GM23338 (cell line): Measurements from ENCODE around the gene TSPAN32. TPM values are rescaled to one million over a fixed set of nuclear protein-coding genes. Genes with fewer than 3 reads are reported as not detected.

Experiments used
- ATAC-seq: fragments of 200-7000 bp; cut with Tn5 transposase; 3 replicates; pipeline ENCODE4 v1.9.1; 2020
- DNase-seq: peaks from one replicate; pipeline ENCODE4 v3.0.0-alpha.2; 2015; ENCODE audit warnings: low spot score
- H2AFZ ChIP-seq: fragments of 200-600 bp; sonication (generic); 2 replicates; pipeline ENCODE4 v1.8.0; 2016; ENCODE audit warnings: antibody characterized with exemption, mild to moderate bottlenecking, moderate library complexity
- H3F3A ChIP-seq: fragments of 200-600 bp; sonication (generic); replicated peaks from 2 replicates; pipeline ENCODE4 v1.8.0; 2017; ENCODE audit warnings: antibody characterized with exemption, mixed run types, low read depth
- H3K27ac ChIP-seq: fragments of 200-600 bp; sonication (generic); 2 replicates; pipeline ENCODE4 v1.6.1; 2016; ENCODE audit warnings: low read depth
- H3K27me3 ChIP-seq: fragments of 200-600 bp; sonication (generic); 2 replicates; pipeline ENCODE4 v1.8.0; 2016; ENCODE audit warnings: mild to moderate bottlenecking, mixed run types, moderate library complexity; ENCODE audit not compliant: insufficient read depth
- H3K36me3 ChIP-seq: fragments of 200-600 bp; sonication (generic); 2 replicates; pipeline ENCODE4 v1.8.0; 2016; ENCODE audit warnings: mild to moderate bottlenecking; ENCODE audit not compliant: insufficient read depth
- H3K4me1 ChIP-seq: fragments of 200-600 bp; sonication (generic); 2 replicates; pipeline ENCODE4 v1.8.0; 2016; ENCODE audit warnings: mild to moderate bottlenecking, moderate library complexity; ENCODE audit not compliant: insufficient read depth
- H3K4me2 ChIP-seq: fragments of 200-600 bp; sonication (generic); 2 replicates; pipeline ENCODE4 v1.7.1; 2017; ENCODE audit warnings: mixed run types
- H3K4me3 ChIP-seq: fragments of 200-600 bp; sonication (generic); 2 replicates; pipeline ENCODE4 v1.6.1; 2016; ENCODE audit warnings: mixed run types
- H3K79me2 ChIP-seq: fragments of 200-600 bp; sonication (generic); replicated peaks from 2 replicates; pipeline ENCODE4 v1.8.0; 2017; ENCODE audit warnings: mild to moderate bottlenecking; ENCODE audit not compliant: insufficient read depth
- H3K9me2 ChIP-seq: fragments of 200-600 bp; sonication (generic); 2 replicates; pipeline ENCODE4 v1.8.0; 2017; ENCODE audit not compliant: insufficient read depth
- H4K20me1 ChIP-seq: fragments of 200-600 bp; sonication (generic); replicated peaks from 2 replicates; pipeline ENCODE4 v1.8.0; 2017; ENCODE audit warnings: mild to moderate bottlenecking; ENCODE audit not compliant: insufficient read depth
- H3K27ac Mint-ChIP-seq: 2 replicates; pipeline ENCODE4 v1.8.0; 2020; ENCODE audit warnings: inconsistent platforms, mild to moderate bottlenecking, moderate library complexity, mixed read lengths
- H3K27me3 Mint-ChIP-seq: 3 replicates; pipeline ENCODE4 v1.8.0; 2022; ENCODE audit warnings: low read depth, mild to moderate bottlenecking, moderate library complexity, mixed read lengths, inconsistent platforms; ENCODE audit not compliant: insufficient read depth, poor library complexity
- H3K36me3 Mint-ChIP-seq: 3 replicates; pipeline ENCODE4 v1.8.0; 2021; ENCODE audit warnings: low read depth, mild to moderate bottlenecking, inconsistent platforms, moderate library complexity, mixed read lengths
- H3K4me1 Mint-ChIP-seq: 3 replicates; pipeline ENCODE4 v1.8.0; 2020; ENCODE audit warnings: mild to moderate bottlenecking, inconsistent platforms, mixed read lengths
- H3K4me3 Mint-ChIP-seq: 3 replicates; pipeline ENCODE4 v1.8.0; 2021; ENCODE audit warnings: moderate library complexity, mild to moderate bottlenecking, inconsistent platforms, mixed read lengths
- H3K9me3 Mint-ChIP-seq: 3 replicates; pipeline ENCODE4 v1.8.0; 2020; ENCODE audit warnings: moderate library complexity, mild to moderate bottlenecking, inconsistent platforms, mixed read lengths
- EZH2phosphoT487 ChIP-seq: fragments of 200-600 bp; sonication (generic); IDR thresholded peaks from one replicate; pipeline ENCODE4 v1.8.1; 2018; ENCODE audit warnings: antibody characterized with exemption; ENCODE audit not compliant: unreplicated experiment
- POLR2AphosphoS5 ChIP-seq: IDR thresholded peaks from 2 replicates; pipeline ENCODE4 v1.6.1; 2016; ENCODE audit warnings: antibody characterized with exemption, low read depth
- STAT1 ChIP-seq: IDR thresholded peaks from one replicate; pipeline ENCODE4 v1.6.1; 2016; ENCODE audit warnings: antibody characterized with exemption; ENCODE audit not compliant: unreplicated experiment
- ZNF114 ChIP-seq: fragments of 250-450 bp; sonication (Bioruptor Pico); IDR thresholded peaks from 2 replicates; pipeline ENCODE4 v1.5.0; 2020; ENCODE audit warnings: mild to moderate bottlenecking, moderate library complexity
- ZNF331 ChIP-seq: fragments of 250-450 bp; sonication (Bioruptor Pico); IDR thresholded peaks from 2 replicates; pipeline ENCODE4 v1.5.0; 2020; ENCODE audit warnings: low read depth, mild to moderate bottlenecking, moderate library complexity
- polyA plus RNA-seq: library from polyadenylated mRNA; unstranded; fragments of >200 nt; fragmentation: Nextera tagmentation; extraction: Ambion mirVana; gene quantifications from 2 replicates; pipeline ENCODE4 v1.2.1, GENCODE V29; 2016
- total RNA-seq: library from RNA; depleted of rRNA; stranded (reverse); fragments of >200 nt; shearing (Covaris generic); gene quantifications from 2 replicates; pipeline ENCODE4 v1.2.3, GENCODE V29; 2014
- TF ChIP-seq, protein P1 (sequence below): IDR thresholded peaks from one replicate; pipeline ENCODE4 v1.6.1; 2018; ENCODE audit warnings: antibody characterized with exemption; ENCODE audit not compliant: unreplicated experiment
- TF ChIP-seq, protein P2 (sequence below), 2 experiments: fragments of 200-600 bp in 1 of 2; sonication (generic) in 1 of 2; conservative IDR thresholded peaks; 2 replicates each; pipeline versions ENCODE4 v1.5.1 to v1.6.1; 2016 to 2017; ENCODE audit warnings: antibody characterized with exemption in 2 of 2, low read depth in 2 of 2, mild to moderate bottlenecking in 2 of 2, moderate library complexity in 1 of 2
- TF ChIP-seq, protein P3 (sequence below): IDR thresholded peaks from 2 replicates; pipeline ENCODE4 v1.6.1; 2016; ENCODE audit warnings: antibody characterized with exemption

The TSPAN32 gene
- total and polyA plus RNA-seq, 2 experiments from 2014 or later = not detected

DNA sequence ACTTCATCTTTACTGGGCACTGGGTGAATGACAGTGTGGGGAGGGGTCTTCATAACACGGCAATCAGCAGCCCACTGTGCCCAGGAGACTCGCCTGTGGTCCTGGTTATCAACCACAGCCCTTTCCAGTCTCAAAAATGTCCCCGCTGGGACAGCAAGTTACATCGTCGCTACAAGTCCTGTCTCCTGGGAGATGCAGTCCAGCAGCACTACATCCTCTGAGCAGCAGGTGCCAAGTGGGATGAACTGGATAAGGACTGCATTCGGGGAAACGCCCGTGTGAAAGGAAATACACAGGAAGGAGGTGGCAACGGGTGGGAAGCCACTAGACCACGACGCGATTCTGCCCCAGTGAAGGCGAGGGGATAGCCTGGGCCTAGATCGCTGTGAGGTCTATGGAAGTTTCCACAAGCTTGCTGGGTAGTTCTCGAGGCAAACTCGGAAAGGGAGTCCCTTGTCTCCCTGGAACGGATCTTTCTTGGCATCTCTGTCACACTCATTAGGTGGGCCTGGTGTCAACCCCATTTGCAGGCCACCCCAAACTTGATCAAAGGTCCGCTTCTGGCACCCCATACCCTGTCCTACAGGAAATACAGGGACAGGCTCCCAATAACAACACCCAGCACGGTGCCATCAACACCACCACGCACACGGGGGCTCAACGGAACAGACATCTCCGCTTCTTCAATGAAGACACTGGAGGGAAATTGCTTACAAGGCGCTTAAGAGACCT is 35.8 kb upstream of the TSPAN32 start:
- no peaks in the 10 kb centered on the region for H3K9me2 ChIP-seq
- TF ChIP-seq STAT1 = no peak
- no peak for TF ChIP-seq EZH2phosphoT487
- TF ChIP-seq, protein P1, sequence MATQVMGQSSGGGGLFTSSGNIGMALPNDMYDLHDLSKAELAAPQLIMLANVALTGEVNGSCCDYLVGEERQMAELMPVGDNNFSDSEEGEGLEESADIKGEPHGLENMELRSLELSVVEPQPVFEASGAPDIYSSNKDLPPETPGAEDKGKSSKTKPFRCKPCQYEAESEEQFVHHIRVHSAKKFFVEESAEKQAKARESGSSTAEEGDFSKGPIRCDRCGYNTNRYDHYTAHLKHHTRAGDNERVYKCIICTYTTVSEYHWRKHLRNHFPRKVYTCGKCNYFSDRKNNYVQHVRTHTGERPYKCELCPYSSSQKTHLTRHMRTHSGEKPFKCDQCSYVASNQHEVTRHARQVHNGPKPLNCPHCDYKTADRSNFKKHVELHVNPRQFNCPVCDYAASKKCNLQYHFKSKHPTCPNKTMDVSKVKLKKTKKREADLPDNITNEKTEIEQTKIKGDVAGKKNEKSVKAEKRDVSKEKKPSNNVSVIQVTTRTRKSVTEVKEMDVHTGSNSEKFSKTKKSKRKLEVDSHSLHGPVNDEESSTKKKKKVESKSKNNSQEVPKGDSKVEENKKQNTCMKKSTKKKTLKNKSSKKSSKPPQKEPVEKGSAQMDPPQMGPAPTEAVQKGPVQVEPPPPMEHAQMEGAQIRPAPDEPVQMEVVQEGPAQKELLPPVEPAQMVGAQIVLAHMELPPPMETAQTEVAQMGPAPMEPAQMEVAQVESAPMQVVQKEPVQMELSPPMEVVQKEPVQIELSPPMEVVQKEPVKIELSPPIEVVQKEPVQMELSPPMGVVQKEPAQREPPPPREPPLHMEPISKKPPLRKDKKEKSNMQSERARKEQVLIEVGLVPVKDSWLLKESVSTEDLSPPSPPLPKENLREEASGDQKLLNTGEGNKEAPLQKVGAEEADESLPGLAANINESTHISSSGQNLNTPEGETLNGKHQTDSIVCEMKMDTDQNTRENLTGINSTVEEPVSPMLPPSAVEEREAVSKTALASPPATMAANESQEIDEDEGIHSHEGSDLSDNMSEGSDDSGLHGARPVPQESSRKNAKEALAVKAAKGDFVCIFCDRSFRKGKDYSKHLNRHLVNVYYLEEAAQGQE = no peak
- TF ChIP-seq, protein P2, sequence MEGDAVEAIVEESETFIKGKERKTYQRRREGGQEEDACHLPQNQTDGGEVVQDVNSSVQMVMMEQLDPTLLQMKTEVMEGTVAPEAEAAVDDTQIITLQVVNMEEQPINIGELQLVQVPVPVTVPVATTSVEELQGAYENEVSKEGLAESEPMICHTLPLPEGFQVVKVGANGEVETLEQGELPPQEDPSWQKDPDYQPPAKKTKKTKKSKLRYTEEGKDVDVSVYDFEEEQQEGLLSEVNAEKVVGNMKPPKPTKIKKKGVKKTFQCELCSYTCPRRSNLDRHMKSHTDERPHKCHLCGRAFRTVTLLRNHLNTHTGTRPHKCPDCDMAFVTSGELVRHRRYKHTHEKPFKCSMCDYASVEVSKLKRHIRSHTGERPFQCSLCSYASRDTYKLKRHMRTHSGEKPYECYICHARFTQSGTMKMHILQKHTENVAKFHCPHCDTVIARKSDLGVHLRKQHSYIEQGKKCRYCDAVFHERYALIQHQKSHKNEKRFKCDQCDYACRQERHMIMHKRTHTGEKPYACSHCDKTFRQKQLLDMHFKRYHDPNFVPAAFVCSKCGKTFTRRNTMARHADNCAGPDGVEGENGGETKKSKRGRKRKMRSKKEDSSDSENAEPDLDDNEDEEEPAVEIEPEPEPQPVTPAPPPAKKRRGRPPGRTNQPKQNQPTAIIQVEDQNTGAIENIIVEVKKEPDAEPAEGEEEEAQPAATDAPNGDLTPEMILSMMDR (conservative IDR thresholded peaks at IDR 0.05; ENCODE audit: low read depth in 2 of 2) = no peak
- TF ChIP-seq ZNF331 (CRISPR knock-in tag) = no peak
- no peak for TF ChIP-seq ZNF114 (CRISPR knock-in tag)
- TF ChIP-seq POLR2AphosphoS5 = no peak
- TF ChIP-seq, protein P3, sequence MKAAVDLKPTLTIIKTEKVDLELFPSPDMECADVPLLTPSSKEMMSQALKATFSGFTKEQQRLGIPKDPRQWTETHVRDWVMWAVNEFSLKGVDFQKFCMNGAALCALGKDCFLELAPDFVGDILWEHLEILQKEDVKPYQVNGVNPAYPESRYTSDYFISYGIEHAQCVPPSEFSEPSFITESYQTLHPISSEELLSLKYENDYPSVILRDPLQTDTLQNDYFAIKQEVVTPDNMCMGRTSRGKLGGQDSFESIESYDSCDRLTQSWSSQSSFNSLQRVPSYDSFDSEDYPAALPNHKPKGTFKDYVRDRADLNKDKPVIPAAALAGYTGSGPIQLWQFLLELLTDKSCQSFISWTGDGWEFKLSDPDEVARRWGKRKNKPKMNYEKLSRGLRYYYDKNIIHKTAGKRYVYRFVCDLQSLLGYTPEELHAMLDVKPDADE = no peak
- H3K27ac ChIP-seq = no peak overlapping the region
- no peaks in the 10 kb centered on the region for H3K36me3 ChIP-seq
- peaks cover 11% of the 10 kb centered on the region for H3K4me1 Mint-ChIP-seq
- peaks cover 6% of the 10 kb centered on the region for H3K4me1 ChIP-seq
- peaks cover 40% of the 10 kb centered on the region for H3K27me3 ChIP-seq
- H3K36me3 Mint-ChIP-seq = no peaks in the 10 kb centered on the region
- H3K27me3 Mint-ChIP-seq = peaks cover 33% of the 10 kb centered on the region
- no peak for DNase-seq
- no peak for ATAC-seq
- H3K27ac Mint-ChIP-seq = no peak overlapping the region
- no peak overlapping the region for H3K4me3 ChIP-seq
- H3K4me2 ChIP-seq = no peak overlapping the region
- H3K4me3 Mint-ChIP-seq = no peak overlapping the region
- no peaks in the 10 kb centered on the region for H3F3A ChIP-seq
- H4K20me1 ChIP-seq = no peaks in the 10 kb centered on the region
- no peaks in the 10 kb centered on the region for H3K79me2 ChIP-seq
- H3K9me3 Mint-ChIP-seq = peaks cover 2% of the 10 kb centered on the region; the same call in 1 of the 3 replicates
- no peak overlapping the region for H2AFZ ChIP-seq
